ENCODE data around the gene TRIO.

Gene TRIO

GRCh38 chr5:14332038-14332631 is 189.0 kb downstream of the TRIO start:
- Histone ChIP-seq H3K4me1 (no peaks in the 10 kb centered on the region), H3K9me3 (ENCODE audit: control insufficient read depth, low read length) (no peaks in the 10 kb centered on the region), H3K36me3 (ENCODE audit: control insufficient read depth, insufficient read depth, low read length) (no peaks in the 10 kb centered on the region), H3K4me2 (ENCODE audit: low read length) (no peak overlapping the region), H3K27ac (no peak overlapping the region), H3K9ac (no peak overlapping the region), H3K4me3 (ENCODE audit: low read depth, low read length) (no peak overlapping the region), H3K27me3 (ENCODE audit: control insufficient read depth, insufficient read depth, low read length) (no peaks in the 10 kb centered on the region), H2AFZ (no peak overlapping the region), H3K79me2 (no peaks in the 10 kb centered on the region)
- TF ChIP-seq, protein P1, sequence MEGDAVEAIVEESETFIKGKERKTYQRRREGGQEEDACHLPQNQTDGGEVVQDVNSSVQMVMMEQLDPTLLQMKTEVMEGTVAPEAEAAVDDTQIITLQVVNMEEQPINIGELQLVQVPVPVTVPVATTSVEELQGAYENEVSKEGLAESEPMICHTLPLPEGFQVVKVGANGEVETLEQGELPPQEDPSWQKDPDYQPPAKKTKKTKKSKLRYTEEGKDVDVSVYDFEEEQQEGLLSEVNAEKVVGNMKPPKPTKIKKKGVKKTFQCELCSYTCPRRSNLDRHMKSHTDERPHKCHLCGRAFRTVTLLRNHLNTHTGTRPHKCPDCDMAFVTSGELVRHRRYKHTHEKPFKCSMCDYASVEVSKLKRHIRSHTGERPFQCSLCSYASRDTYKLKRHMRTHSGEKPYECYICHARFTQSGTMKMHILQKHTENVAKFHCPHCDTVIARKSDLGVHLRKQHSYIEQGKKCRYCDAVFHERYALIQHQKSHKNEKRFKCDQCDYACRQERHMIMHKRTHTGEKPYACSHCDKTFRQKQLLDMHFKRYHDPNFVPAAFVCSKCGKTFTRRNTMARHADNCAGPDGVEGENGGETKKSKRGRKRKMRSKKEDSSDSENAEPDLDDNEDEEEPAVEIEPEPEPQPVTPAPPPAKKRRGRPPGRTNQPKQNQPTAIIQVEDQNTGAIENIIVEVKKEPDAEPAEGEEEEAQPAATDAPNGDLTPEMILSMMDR (IDR thresholded peaks at IDR 0.05): no peak

- Histone ChIP-seq H3K9me3 (ENCODE audit: control insufficient read depth, low read length) (no peaks in the 10 kb centered on the region), H3K4me2 (ENCODE audit: low read length) (no peak overlapping the region), H3K9ac (no peak overlapping the region), H3K79me2 (no peaks in the 10 kb centered on the region), H3K4me3 (ENCODE audit: low read depth, low read length) (no peak overlapping the region), H3K27me3 (ENCODE audit: control insufficient read depth, insufficient read depth, low read length) (no peaks in the 10 kb centered on the region), H3K4me1 (no peaks in the 10 kb centered on the region), H2AFZ (no peak overlapping the region), H3K36me3 (ENCODE audit: control insufficient read depth, insufficient read depth, low read length) (no peaks in the 10 kb centered on the region), H3K27ac (no peak overlapping the region)
- TF ChIP-seq, protein P1 (IDR thresholded peaks at IDR 0.05): no peak
Measured at GRCh38 chr5:14332746-14333145, 189.6 kb downstream of the TRIO start.

DNA sequence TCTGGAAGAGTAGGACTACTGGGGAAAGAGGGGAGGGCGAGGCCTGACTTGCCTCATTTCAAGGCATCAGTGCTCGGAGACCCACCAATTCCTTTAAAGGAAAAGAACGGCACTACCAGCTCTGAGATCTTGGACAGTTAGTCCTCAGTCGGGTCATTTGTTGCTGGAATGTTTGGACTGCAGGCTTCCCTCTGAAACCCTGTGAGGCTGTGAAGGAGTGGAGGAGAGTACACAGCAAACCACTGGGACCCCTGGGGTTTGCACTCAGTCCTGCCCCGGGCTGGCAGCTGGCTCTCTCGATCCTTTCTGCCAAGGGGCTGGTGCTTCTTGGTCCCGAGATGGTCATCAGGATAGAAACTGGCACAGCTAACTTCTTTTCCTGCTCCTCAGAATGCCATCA is 194.5 kb downstream of the TRIO start:
- H3K4me1 ChIP-seq: no peaks in the 10 kb centered on the region
- no peaks in the 10 kb centered on the region for H3K36me3 ChIP-seq (ENCODE audit: control insufficient read depth, insufficient read depth, low read length)
- H3K9ac ChIP-seq: no peak overlapping the region
- no peak overlapping the region for H3K4me3 ChIP-seq (ENCODE audit: low read depth, low read length)
- H3K27ac ChIP-seq: no peak overlapping the region
- no peaks in the 10 kb centered on the region for H3K9me3 ChIP-seq (ENCODE audit: control insufficient read depth, low read length)
- no peak overlapping the region for H2AFZ ChIP-seq
- H3K27me3 ChIP-seq (ENCODE audit: control insufficient read depth, insufficient read depth, low read length): no peaks in the 10 kb centered on the region
- H3K4me2 ChIP-seq (ENCODE audit: low read length): no peak overlapping the region
- TF ChIP-seq, protein P1 (IDR thresholded peaks at IDR 0.05): no peak
- no peaks in the 10 kb centered on the region for H3K79me2 ChIP-seq

- H3K4me2 ChIP-seq (ENCODE audit: low read length): no peak overlapping the region
- H3K79me2 ChIP-seq: no peaks in the 10 kb centered on the region
- H3K4me3 ChIP-seq (ENCODE audit: low read depth, low read length): no peak overlapping the region
- no peak overlapping the region for H3K27ac ChIP-seq
- no peaks in the 10 kb centered on the region for H3K9me3 ChIP-seq (ENCODE audit: control insufficient read depth, low read length)
- H3K4me1 ChIP-seq: no peaks in the 10 kb centered on the region
- TF ChIP-seq, protein P1 (IDR thresholded peaks at IDR 0.05): no peak
- H2AFZ ChIP-seq: no peak overlapping the region
- no peak overlapping the region for H3K9ac ChIP-seq
- no peaks in the 10 kb centered on the region for H3K36me3 ChIP-seq (ENCODE audit: control insufficient read depth, insufficient read depth, low read length)
- H3K27me3 ChIP-seq (ENCODE audit: control insufficient read depth, insufficient read depth, low read length): no peaks in the 10 kb centered on the region
Measured at GRCh38 chr5:14339468-14339867, 196.3 kb downstream of the TRIO start.

GRCh38 chr5:14341571-14342230 is 198.6 kb downstream of the TRIO start:
- Histone ChIP-seq H3K9me3 (ENCODE audit: control insufficient read depth, low read length) (no peaks in the 10 kb centered on the region), H3K27me3 (ENCODE audit: control insufficient read depth, insufficient read depth, low read length) (no peaks in the 10 kb centered on the region), H3K4me3 (ENCODE audit: low read depth, low read length) (no peak overlapping the region), H3K36me3 (ENCODE audit: control insufficient read depth, insufficient read depth, low read length) (no peaks in the 10 kb centered on the region), H3K4me1 (no peaks in the 10 kb centered on the region), H3K4me2 (ENCODE audit: low read length) (no peak overlapping the region), H3K27ac (no peak overlapping the region), H3K9ac (no peak overlapping the region), H2AFZ (no peak overlapping the region), H3K79me2 (no peaks in the 10 kb centered on the region)
- TF ChIP-seq, protein P1 (IDR thresholded peaks at IDR 0.05): no peak
